Liver (tissue), 9 donors: Measurements from ENCODE around the gene BHMT2. TPM values are rescaled to one million over a fixed set of nuclear protein-coding genes. Genes with fewer than 3 reads are reported as not detected.

Experiments used
- DNase-seq: peaks from one replicate; pipeline ENCODE4 v3.0.0-alpha.2; 2017; ENCODE audit warnings: low spot score
- H3K27ac ChIP-seq, 2 donors: one replicate each; pipeline ENCODE4 v1.7.0; 2013; ENCODE audit warnings: inconsistent platforms in 2 of 2, low read length in 2 of 2, control low read depth in 1 of 2, low read depth in 1 of 2, mild to moderate bottlenecking in 1 of 2
- H3K27me3 ChIP-seq, 4 donors: one replicate each; pipeline versions ENCODE4 v1.6.1 to v1.7.0; 2013; ENCODE audit warnings: low read length in 3 of 4, inconsistent platforms in 1 of 4, mild to moderate bottlenecking in 1 of 4, moderate library complexity in 1 of 4; ENCODE audit not compliant: control insufficient read depth in 4 of 4, insufficient read depth in 4 of 4
- H3K36me3 ChIP-seq, 4 donors: one replicate each; pipeline versions ENCODE4 v1.6.1 to v1.7.0; 2013; ENCODE audit warnings: low read length in 3 of 4, mild to moderate bottlenecking in 3 of 4, low read depth in 1 of 4, moderate library complexity in 1 of 4; ENCODE audit not compliant: control insufficient read depth in 4 of 4, insufficient read depth in 3 of 4
- H3K4me1 ChIP-seq, 4 donors: one replicate each; pipeline versions ENCODE4 v1.6.1 to v1.7.0; 2013; ENCODE audit warnings: low read length in 3 of 4, mild to moderate bottlenecking in 3 of 4, moderate library complexity in 1 of 4; ENCODE audit not compliant: control insufficient read depth in 4 of 4, insufficient read depth in 4 of 4
- H3K4me3 ChIP-seq, 3 donors: one replicate each; pipeline versions ENCODE4 v1.6.1 to v1.7.0; 2013; ENCODE audit warnings: low read length in 3 of 3, control low read depth in 1 of 3, low read depth in 1 of 3, mild to moderate bottlenecking in 1 of 3
- H3K9ac ChIP-seq, 2 donors: one replicate each; pipeline ENCODE4 v1.7.0; 2013; ENCODE audit warnings: low read length in 2 of 2, mild to moderate bottlenecking in 2 of 2, moderate library complexity in 2 of 2, control low read depth in 1 of 2, low read depth in 1 of 2
- H3K9me3 ChIP-seq, 4 donors: one replicate each; pipeline versions ENCODE4 v1.6.1 to v1.7.0; 2013; ENCODE audit warnings: low read length in 3 of 4; ENCODE audit not compliant: control insufficient read depth in 4 of 4
- EGR1 ChIP-seq, 2 donors: IDR thresholded peaks; 2 replicates each; pipeline ENCODE4 v1.6.1; 2016 to 2018; ENCODE audit warnings: antibody characterized with exemption in 2 of 2, low read depth in 2 of 2
- FOXA1 ChIP-seq: IDR thresholded peaks from 2 replicates; pipeline ENCODE4 v1.6.1; 2016; ENCODE audit warnings: antibody characterized with exemption
- FOXA2 ChIP-seq: IDR thresholded peaks from 2 replicates; pipeline ENCODE4 v1.6.1; 2016; ENCODE audit warnings: antibody characterized with exemption
- GABPA ChIP-seq, 2 donors: IDR thresholded peaks in 1 of 2; conservative IDR thresholded peaks in 1 of 2; 2 replicates each; pipeline ENCODE4 v1.6.1; 2016; ENCODE audit warnings: antibody characterized with exemption in 2 of 2, mild to moderate bottlenecking in 1 of 2, moderate library complexity in 1 of 2
- HNF4A ChIP-seq, 2 donors: conservative IDR thresholded peaks; 2 replicates each; pipeline ENCODE4 v1.6.1; 2016; ENCODE audit warnings: antibody characterized with exemption in 2 of 2, mild to moderate bottlenecking in 2 of 2
- HNF4G ChIP-seq: IDR thresholded peaks from 2 replicates; pipeline ENCODE4 v1.6.1; 2016; ENCODE audit warnings: antibody characterized with exemption
- JUND ChIP-seq, 2 donors: IDR thresholded peaks; 2 replicates each; pipeline ENCODE4 v1.6.1; 2016; ENCODE audit warnings: antibody characterized with exemption in 2 of 2
- NR2F2 ChIP-seq: IDR thresholded peaks from 2 replicates; pipeline ENCODE4 v1.6.1; 2016; ENCODE audit warnings: antibody characterized with exemption
- RAD21 ChIP-seq, 2 donors: IDR thresholded peaks; 2 replicates each; pipeline ENCODE4 v1.6.1; 2016; ENCODE audit warnings: antibody characterized with exemption in 2 of 2, mild to moderate bottlenecking in 2 of 2
- RXRA ChIP-seq, 2 donors: IDR thresholded peaks; 2 replicates each; pipeline ENCODE4 v1.6.1; 2017 to 2018; ENCODE audit warnings: antibody characterized with exemption in 2 of 2, mild to moderate bottlenecking in 1 of 2
- SP1 ChIP-seq: IDR thresholded peaks from 2 replicates; pipeline ENCODE4 v1.6.1; 2018; ENCODE audit warnings: antibody characterized with exemption, mild to moderate bottlenecking
- TAF1 ChIP-seq: conservative IDR thresholded peaks from 2 replicates; pipeline ENCODE4 v1.6.1; 2016; ENCODE audit warnings: antibody characterized with exemption, mild to moderate bottlenecking
- YY1 ChIP-seq: IDR thresholded peaks from 2 replicates; pipeline ENCODE4 v1.6.1; 2016; ENCODE audit warnings: antibody characterized with exemption, mild to moderate bottlenecking
- WGBS: extraction: QIAGEN DNeasy Blood & Tissue Kit; methylation state at CpG from one replicate; pipeline ENCODE4 v1.1.7; 2013; 5-methylcytosine and 5-hydroxymethylcytosine counted together
- polyA plus RNA-seq, 2 donors: library from polyadenylated mRNA; stranded (reverse) in 1 of 2; unstranded in 1 of 2; fragments of 200-250 nt in 1 of 2; fragments of >200 nt in 1 of 2; fragmentation: Nextera tagmentation in 1 of 2; extraction: Ambion mirVana in 1 of 2; gene quantifications; one replicate each; pipeline versions ENCODE4 v1.2.1 to v1.2.3, GENCODE V29; 2013 to 2015
- total RNA-seq, 2 donors: library from RNA; depleted of rRNA; stranded (reverse); fragments of >200 nt; gene quantifications; one replicate each; pipeline ENCODE4 v1.2.3, GENCODE V29; 2014
- TF ChIP-seq, protein P1 (sequence below): IDR thresholded peaks from 2 replicates; pipeline ENCODE4 v1.6.1; 2016; ENCODE audit warnings: antibody characterized with exemption
- TF ChIP-seq, protein P2 (sequence below): IDR thresholded peaks from 2 replicates; pipeline ENCODE4 v1.6.1; 2016; ENCODE audit warnings: antibody characterized with exemption, mild to moderate bottlenecking
- TF ChIP-seq, protein P3 (sequence below): IDR thresholded peaks from 2 replicates; pipeline ENCODE4 v1.6.1; 2016; ENCODE audit warnings: antibody characterized with exemption
- TF ChIP-seq, protein P4 (sequence below): IDR thresholded peaks from 2 replicates; pipeline ENCODE4 v1.6.1; 2016; ENCODE audit warnings: antibody characterized with exemption
- TF ChIP-seq, protein P5 (sequence below): fragments of 150-350 bp; IDR thresholded peaks from 2 replicates; pipeline ENCODE4 v1.5.1; 2017; ENCODE audit warnings: improper control_type of control experiment, low read depth, low read length; ENCODE audit not compliant: missing input control
- donor health status: healthy.
- donor health status: healthy.
- donor health status: healthy.
- donor health status: healthy.
- donor health status: healthy.

The BHMT2 gene
- total and polyA plus RNA-seq, 4 donors = 62.3 to 374 (median 271) TPM

DNA sequence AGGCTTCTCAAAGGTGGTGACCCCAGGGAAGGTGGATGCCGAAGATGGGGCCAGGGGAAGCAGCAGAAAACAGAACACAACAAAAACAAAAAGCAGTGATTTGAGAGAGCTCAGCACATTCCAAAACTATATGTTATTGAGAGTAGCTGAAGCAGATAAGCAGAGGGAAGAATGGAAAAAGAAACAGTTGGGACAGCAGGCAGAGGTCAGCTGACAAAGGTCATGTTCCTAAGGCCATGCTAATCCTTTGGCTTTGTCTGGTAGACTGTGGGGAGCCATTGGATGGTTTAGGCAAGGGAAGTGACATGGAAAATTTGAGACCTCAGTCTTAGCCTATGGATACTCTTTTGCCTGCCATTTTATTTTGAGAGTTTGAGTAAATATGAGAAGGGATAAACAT is 14.6 kb upstream of the BHMT2 start:
- Histone ChIP-seq H3K4me1 (peaks cover 4 to 43% (median 31%) of the 10 kb centered on the region in 4 donors), H3K9ac (no peak overlapping the region), H3K27me3 (no peaks in the 10 kb centered on the region), H3K36me3 (peaks cover 0 to 14% (median 8%) of the 10 kb centered on the region in 4 donors), H3K9me3 (no peaks in the 10 kb centered on the region), H3K4me3 (no peak overlapping the region), H3K27ac (peak overlapping the region in 1 of 2 donors; percentile 37)
- TF ChIP-seq NR2F2 = no peak
- no peak for TF ChIP-seq GABPA (IDR thresholded peaks at IDR 0.05 in 1 of 2, conservative IDR thresholded peaks at IDR 0.05 in 1 of 2)
- TF ChIP-seq, protein P1, sequence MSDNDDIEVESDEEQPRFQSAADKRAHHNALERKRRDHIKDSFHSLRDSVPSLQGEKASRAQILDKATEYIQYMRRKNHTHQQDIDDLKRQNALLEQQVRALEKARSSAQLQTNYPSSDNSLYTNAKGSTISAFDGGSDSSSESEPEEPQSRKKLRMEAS = no peak
- TF ChIP-seq HNF4A (conservative IDR thresholded peaks at IDR 0.05) = peak in 1 of 2 donors; percentile 35
- TF ChIP-seq RAD21 (IDR thresholded peaks at IDR 0.05) = no peak
- no peak for TF ChIP-seq FOXA2
- TF ChIP-seq EGR1 (IDR thresholded peaks at IDR 0.05; ENCODE audit: low read depth in 2 of 2) = no peak
- TF ChIP-seq, protein P2, sequence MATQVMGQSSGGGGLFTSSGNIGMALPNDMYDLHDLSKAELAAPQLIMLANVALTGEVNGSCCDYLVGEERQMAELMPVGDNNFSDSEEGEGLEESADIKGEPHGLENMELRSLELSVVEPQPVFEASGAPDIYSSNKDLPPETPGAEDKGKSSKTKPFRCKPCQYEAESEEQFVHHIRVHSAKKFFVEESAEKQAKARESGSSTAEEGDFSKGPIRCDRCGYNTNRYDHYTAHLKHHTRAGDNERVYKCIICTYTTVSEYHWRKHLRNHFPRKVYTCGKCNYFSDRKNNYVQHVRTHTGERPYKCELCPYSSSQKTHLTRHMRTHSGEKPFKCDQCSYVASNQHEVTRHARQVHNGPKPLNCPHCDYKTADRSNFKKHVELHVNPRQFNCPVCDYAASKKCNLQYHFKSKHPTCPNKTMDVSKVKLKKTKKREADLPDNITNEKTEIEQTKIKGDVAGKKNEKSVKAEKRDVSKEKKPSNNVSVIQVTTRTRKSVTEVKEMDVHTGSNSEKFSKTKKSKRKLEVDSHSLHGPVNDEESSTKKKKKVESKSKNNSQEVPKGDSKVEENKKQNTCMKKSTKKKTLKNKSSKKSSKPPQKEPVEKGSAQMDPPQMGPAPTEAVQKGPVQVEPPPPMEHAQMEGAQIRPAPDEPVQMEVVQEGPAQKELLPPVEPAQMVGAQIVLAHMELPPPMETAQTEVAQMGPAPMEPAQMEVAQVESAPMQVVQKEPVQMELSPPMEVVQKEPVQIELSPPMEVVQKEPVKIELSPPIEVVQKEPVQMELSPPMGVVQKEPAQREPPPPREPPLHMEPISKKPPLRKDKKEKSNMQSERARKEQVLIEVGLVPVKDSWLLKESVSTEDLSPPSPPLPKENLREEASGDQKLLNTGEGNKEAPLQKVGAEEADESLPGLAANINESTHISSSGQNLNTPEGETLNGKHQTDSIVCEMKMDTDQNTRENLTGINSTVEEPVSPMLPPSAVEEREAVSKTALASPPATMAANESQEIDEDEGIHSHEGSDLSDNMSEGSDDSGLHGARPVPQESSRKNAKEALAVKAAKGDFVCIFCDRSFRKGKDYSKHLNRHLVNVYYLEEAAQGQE = no peak
- TF ChIP-seq JUND (IDR thresholded peaks at IDR 0.05) = no peak
- peak; percentile 41 for TF ChIP-seq YY1
- TF ChIP-seq RXRA (IDR thresholded peaks at IDR 0.05) = peak; percentile 50 to 54
- TF ChIP-seq HNF4G = no peak
- no peak for TF ChIP-seq TAF1
- TF ChIP-seq, protein P3, sequence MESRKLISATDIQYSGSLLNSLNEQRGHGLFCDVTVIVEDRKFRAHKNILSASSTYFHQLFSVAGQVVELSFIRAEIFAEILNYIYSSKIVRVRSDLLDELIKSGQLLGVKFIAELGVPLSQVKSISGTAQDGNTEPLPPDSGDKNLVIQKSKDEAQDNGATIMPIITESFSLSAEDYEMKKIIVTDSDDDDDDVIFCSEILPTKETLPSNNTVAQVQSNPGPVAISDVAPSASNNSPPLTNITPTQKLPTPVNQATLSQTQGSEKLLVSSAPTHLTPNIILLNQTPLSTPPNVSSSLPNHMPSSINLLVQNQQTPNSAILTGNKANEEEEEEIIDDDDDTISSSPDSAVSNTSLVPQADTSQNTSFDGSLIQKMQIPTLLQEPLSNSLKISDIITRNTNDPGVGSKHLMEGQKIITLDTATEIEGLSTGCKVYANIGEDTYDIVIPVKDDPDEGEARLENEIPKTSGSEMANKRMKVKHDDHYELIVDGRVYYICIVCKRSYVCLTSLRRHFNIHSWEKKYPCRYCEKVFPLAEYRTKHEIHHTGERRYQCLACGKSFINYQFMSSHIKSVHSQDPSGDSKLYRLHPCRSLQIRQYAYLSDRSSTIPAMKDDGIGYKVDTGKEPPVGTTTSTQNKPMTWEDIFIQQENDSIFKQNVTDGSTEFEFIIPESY = no peak
- TF ChIP-seq SP1 = peak; percentile 28
- TF ChIP-seq, protein P4, sequence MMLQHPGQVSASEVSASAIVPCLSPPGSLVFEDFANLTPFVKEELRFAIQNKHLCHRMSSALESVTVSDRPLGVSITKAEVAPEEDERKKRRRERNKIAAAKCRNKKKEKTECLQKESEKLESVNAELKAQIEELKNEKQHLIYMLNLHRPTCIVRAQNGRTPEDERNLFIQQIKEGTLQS = no peak
- TF ChIP-seq FOXA1 = no peak
- TF ChIP-seq, protein P5, sequence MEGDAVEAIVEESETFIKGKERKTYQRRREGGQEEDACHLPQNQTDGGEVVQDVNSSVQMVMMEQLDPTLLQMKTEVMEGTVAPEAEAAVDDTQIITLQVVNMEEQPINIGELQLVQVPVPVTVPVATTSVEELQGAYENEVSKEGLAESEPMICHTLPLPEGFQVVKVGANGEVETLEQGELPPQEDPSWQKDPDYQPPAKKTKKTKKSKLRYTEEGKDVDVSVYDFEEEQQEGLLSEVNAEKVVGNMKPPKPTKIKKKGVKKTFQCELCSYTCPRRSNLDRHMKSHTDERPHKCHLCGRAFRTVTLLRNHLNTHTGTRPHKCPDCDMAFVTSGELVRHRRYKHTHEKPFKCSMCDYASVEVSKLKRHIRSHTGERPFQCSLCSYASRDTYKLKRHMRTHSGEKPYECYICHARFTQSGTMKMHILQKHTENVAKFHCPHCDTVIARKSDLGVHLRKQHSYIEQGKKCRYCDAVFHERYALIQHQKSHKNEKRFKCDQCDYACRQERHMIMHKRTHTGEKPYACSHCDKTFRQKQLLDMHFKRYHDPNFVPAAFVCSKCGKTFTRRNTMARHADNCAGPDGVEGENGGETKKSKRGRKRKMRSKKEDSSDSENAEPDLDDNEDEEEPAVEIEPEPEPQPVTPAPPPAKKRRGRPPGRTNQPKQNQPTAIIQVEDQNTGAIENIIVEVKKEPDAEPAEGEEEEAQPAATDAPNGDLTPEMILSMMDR = no peak
- DNase-seq = no peak
- WGBS = 76% methylated on average over 1 of the region's 1 CpG
